GM10248 (cell line): Measurements from ENCODE around the gene MIGA2.
A peak's percentile ranks its signal among the peaks of the same experiment; 100 is the strongest.

ENCODE experiments used
- CTCF ChIA-PET: fragments of 300-600 bp; sonication (Branson Sonifier 250); formaldehyde crosslinking; extraction: SDS; loops from one replicate; lab custom pipeline; 2021; ENCODE audit warnings: antibody characterized with exemption; lab: Yijun Ruan, JAX
- POLR2A ChIA-PET: fragments of 350-650 bp; sonication (Branson Sonifier 250); formaldehyde crosslinking; extraction: SDS; loops from one replicate; lab custom pipeline; 2020; ENCODE audit warnings: antibody characterized with exemption; lab: Yijun Ruan, JAX
- DNase-seq: peaks from one replicate; pipeline ENCODE4 v3.0.0; 2012; ENCODE audit errors: extremely low spot score
- TF ChIP-seq, protein P1 (sequence below): IDR thresholded peaks from 2 replicates; pipeline ENCODE4 v1.5.1; 2012; ENCODE audit warnings: mild to moderate bottlenecking, low read depth; ENCODE audit errors: extremely low read depth, missing control alignments, control extremely low read depth

The MIGA2 gene

DNA sequence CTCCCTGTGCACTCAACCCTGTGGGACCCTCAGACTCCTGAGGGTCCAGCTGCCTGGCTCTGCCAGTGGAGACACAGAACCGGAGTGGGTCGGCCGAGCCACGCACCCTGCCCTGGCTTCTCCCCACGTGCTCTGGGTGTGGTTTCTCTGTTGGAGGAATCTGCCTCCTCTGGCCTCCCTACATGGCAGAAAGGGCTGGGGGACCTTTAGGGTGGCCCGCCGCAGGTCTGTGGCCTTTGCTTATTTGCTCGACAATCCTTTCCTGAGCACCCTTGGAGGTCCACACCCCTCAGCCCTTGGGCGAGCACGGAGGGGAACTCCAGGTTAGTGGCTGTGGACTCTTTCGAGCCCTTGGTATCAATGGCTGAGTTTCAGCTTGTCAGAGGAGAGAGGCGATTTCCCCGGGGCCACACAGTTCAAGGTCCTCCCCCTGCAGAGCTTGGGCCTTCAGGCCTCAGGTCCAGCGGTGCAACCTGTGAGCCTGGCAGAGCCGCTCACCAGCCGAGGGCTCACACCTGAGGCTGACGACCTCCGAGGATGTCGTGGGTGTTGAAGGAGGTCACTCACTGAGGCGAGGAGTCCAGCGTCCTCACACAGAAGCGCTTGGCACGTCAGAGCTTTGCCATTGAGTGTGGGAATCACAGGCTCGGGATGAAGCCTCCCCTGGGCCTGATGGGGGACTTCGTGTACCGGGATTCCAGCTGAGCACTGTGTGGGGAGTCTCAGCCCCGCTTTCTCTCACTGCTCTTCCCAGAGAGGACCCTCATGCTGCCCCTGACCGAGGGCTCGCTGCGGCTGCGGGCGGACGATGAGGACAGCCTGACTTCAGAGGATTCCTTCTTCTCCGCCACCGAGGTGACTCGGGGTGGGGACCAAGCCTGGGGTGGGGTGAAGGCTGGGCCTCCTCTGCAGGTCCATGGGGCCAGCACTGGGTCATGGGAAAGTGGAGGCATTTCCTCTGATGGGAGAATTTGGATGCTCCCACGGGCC is 23.7 kb downstream of the MIGA2 start:
- CTCF ChIA-PET: interaction anchor here (1.0 to 2.4 kb wide), 2 partner anchors 32 kb away, joined by 4 to 7 read pairs; partner anchors contain the start of gene SH3GLB2
- DNase-seq: no peak
- TF ChIP-seq, protein P1, sequence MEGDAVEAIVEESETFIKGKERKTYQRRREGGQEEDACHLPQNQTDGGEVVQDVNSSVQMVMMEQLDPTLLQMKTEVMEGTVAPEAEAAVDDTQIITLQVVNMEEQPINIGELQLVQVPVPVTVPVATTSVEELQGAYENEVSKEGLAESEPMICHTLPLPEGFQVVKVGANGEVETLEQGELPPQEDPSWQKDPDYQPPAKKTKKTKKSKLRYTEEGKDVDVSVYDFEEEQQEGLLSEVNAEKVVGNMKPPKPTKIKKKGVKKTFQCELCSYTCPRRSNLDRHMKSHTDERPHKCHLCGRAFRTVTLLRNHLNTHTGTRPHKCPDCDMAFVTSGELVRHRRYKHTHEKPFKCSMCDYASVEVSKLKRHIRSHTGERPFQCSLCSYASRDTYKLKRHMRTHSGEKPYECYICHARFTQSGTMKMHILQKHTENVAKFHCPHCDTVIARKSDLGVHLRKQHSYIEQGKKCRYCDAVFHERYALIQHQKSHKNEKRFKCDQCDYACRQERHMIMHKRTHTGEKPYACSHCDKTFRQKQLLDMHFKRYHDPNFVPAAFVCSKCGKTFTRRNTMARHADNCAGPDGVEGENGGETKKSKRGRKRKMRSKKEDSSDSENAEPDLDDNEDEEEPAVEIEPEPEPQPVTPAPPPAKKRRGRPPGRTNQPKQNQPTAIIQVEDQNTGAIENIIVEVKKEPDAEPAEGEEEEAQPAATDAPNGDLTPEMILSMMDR: no peak
- POLR2A ChIA-PET: no interaction called here

- CTCF ChIA-PET: interaction anchor here (1.0 kb wide), 1 partner anchor 33 kb away, joined by 4 read pairs; the partner anchor contains the start of gene SH3GLB2
- POLR2A ChIA-PET: no interaction called here
- no peak for DNase-seq
Observed at GRCh38 chr9:129060991-129061390, 24.6 kb downstream of the MIGA2 start.

DNA sequence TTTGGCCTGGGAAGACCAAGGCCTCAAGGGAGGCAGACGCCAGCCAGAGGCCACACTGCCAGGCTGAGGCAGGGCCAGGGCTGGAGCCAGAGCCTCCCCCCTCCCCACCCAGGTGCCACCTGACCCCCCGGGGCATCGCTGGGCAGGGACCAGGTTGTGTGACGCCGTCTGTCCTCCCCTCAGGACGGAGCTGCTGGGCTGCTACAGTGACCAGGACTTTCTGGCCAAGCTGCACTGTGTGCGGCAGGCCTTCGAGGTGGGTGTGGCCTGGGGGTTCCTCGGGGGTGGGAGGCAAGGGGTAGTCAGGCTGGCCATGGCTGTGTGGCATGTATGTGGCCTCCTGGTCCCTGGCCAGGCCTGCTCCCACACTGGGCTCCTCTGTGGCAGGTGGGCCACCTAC is 26.6 kb downstream of the MIGA2 start:
- TF ChIP-seq, protein P1: no peak
- CTCF ChIA-PET: no interaction called here

More at GRCh38 chr9:129060991-129061390, 24.6 kb downstream of the MIGA2 start:
- TF ChIP-seq, protein P1: no peak

GRCh38 chr9:129064499-129064908 is 28.1 kb downstream of the MIGA2 start:
- TF ChIP-seq, protein P1: no peak
- ChIA-PET POLR2A (interaction anchor here (0.6 kb wide), 1 partner anchor 321 kb away, joined by 5 read pairs; no protein-coding TSS in a partner anchor), CTCF (no interaction called here)
- DNase-seq: no peak

More for the DNA sequence above, 26.6 kb downstream of the MIGA2 start:
- POLR2A ChIA-PET: no interaction called here
- no peak for DNase-seq

GRCh38 chr9:129068110-129068509 is 31.7 kb downstream of the MIGA2 start:
- no peak for DNase-seq
- TF ChIP-seq, protein P1: no peak
- ChIA-PET CTCF (interaction anchor here (0.8 kb wide), 1 partner anchor 40 kb away, joined by 3 read pairs; the partner anchor contains the start of gene SH3GLB2), POLR2A (no interaction called here)

GRCh38 chr9:129068990-129069861 is 32.8 kb downstream of the MIGA2 start:
- TF ChIP-seq, protein P1: no peak
- ChIA-PET CTCF (no interaction called here), POLR2A (no interaction called here)
- DNase-seq: peak; percentile 57
